ENCODE measurements around the gene NXNL2. TPM values are rescaled to one million over a fixed set of nuclear protein-coding genes. Genes with fewer than 3 reads are reported as not detected.
A peak's percentile ranks its signal among the peaks of the same experiment; 100 is the strongest.

NXNL2 gene
- total RNA-seq, 4 donors from 2014 or later, result not detected

- peak overlapping the region; percentile 15 to 51 (median 30) for H3K4me3 ChIP-seq
Measured at GRCh38 chr9:88533951-88534455, 975 bp upstream of the NXNL2 start.

GRCh38 chr9:88535226-88536022, 446 bp downstream of the NXNL2 start:
- peak overlapping the region; percentile 15 to 51 (median 29) for H3K4me3 ChIP-seq
- peak overlapping the region in 1 of 4 donors; percentile 7 for H3K27ac ChIP-seq
- DNase-seq, result peak in 1 of 3 donors; percentile 59
- H3K4me1 ChIP-seq, result peaks cover 0 to 24% (median 0%) of the 10 kb centered on the region in 4 donors
- no peaks in the 10 kb centered on the region for H3K36me3 ChIP-seq
- peaks cover 0 to 6% of the 10 kb centered on the region in 2 donors for H3K27me3 ChIP-seq
- TF ChIP-seq CTCF (IDR thresholded peaks at IDR 0.05), result no peak
- TF ChIP-seq POLR2A (IDR thresholded peaks at IDR 0.05), result no peak
- H3K9me3 ChIP-seq, result no peaks in the 10 kb centered on the region

More at GRCh38 chr9:88533951-88534455, 975 bp upstream of the NXNL2 start:
- H3K27me3 ChIP-seq, result peaks cover 0 to 6% of the 10 kb centered on the region in 2 donors
- peaks cover 0 to 24% (median 0%) of the 10 kb centered on the region in 4 donors for H3K4me1 ChIP-seq
- H3K36me3 ChIP-seq, result no peaks in the 10 kb centered on the region
- DNase-seq, result no peak
- peak overlapping the region; percentile 36 to 58 (median 49) for H3K27ac ChIP-seq
- TF ChIP-seq POLR2A (IDR thresholded peaks at IDR 0.05) (no peak), CTCF (IDR thresholded peaks at IDR 0.05) (no peak)
- H3K9me3 ChIP-seq, result no peaks in the 10 kb centered on the region

- Histone ChIP-seq H3K27me3 (peaks cover 0 to 6% of the 10 kb centered on the region in 2 donors), H3K27ac (peak overlapping the region in 1 of 4 donors; percentile 7), H3K36me3 (no peaks in the 10 kb centered on the region), H3K4me1 (peaks cover 0 to 24% (median 0%) of the 10 kb centered on the region in 4 donors), H3K9me3 (no peaks in the 10 kb centered on the region), H3K4me3 (peak overlapping the region in 1 of 4 donors; percentile 51)
- TF ChIP-seq CTCF (IDR thresholded peaks at IDR 0.05) (no peak), POLR2A (IDR thresholded peaks at IDR 0.05) (no peak)
- no peak for DNase-seq
Measured at GRCh38 chr9:88536023-88536324, 996 bp downstream of the NXNL2 start.

GRCh38 chr9:88536951-88537760, 2.2 kb downstream of the NXNL2 start:
- Histone ChIP-seq H3K4me1 (peaks cover 0 to 24% (median 0%) of the 10 kb centered on the region in 4 donors), H3K27me3 (peaks cover 0 to 6% of the 10 kb centered on the region in 2 donors), H3K4me3 (no peak overlapping the region), H3K27ac (peak overlapping the region in 1 of 4 donors; percentile 52), H3K9me3 (no peaks in the 10 kb centered on the region), H3K36me3 (no peaks in the 10 kb centered on the region)
- TF ChIP-seq POLR2A (IDR thresholded peaks at IDR 0.05) (no peak), CTCF (IDR thresholded peaks at IDR 0.05) (no peak)
- no peak for DNase-seq

GRCh38 chr9:88537761-88538091, 2.7 kb downstream of the NXNL2 start:
- peaks cover 0 to 24% (median 0%) of the 10 kb centered on the region in 4 donors for H3K4me1 ChIP-seq
- no peaks in the 10 kb centered on the region for H3K9me3 ChIP-seq
- H3K4me3 ChIP-seq, result no peak overlapping the region
- TF ChIP-seq CTCF (IDR thresholded peaks at IDR 0.05) (no peak), POLR2A (IDR thresholded peaks at IDR 0.05) (no peak)
- H3K27ac ChIP-seq, result peak overlapping the region in 1 of 4 donors; percentile 52
- H3K36me3 ChIP-seq, result no peaks in the 10 kb centered on the region
- H3K27me3 ChIP-seq, result peaks cover 0 to 6% of the 10 kb centered on the region in 2 donors
- peak in 2 of 3 donors; percentile 26 to 61 for DNase-seq

Measured in Peyer's patch (tissue), 4 donors.